Activated CD4-positive, alpha-beta T cell treated with anti-CD3 and anti-CD28 coated beads, Interleukin-2, amount 50 U/mL, for 4 hours (primary cell): Measurements from ENCODE around the gene NAV2.

Experiments
- DNase-seq, 2 experiments: peaks; one replicate each; pipeline ENCODE4 v3.0.0-alpha.2; 2020

The NAV2 gene

GRCh38 chr11:19718951-19719350 is 6.3 kb downstream of the NAV2 start:
- DNase-seq = no peak

- no peak for DNase-seq
Observed at GRCh38 chr11:19719960-19720359, 7.3 kb downstream of the NAV2 start.

GRCh38 chr11:19721176-19721575 is 8.5 kb downstream of the NAV2 start:
- no peak for DNase-seq

GRCh38 chr11:19722702-19723101 is 10.1 kb downstream of the NAV2 start:
- DNase-seq = no peak

GRCh38 chr11:19723572-19724342 is 11.1 kb downstream of the NAV2 start:
- peak in 1 of 2 experiments; percentile 29 for DNase-seq

- no peak for DNase-seq
Observed at GRCh38 chr11:19724765-19725164, 12.1 kb downstream of the NAV2 start.

DNA sequence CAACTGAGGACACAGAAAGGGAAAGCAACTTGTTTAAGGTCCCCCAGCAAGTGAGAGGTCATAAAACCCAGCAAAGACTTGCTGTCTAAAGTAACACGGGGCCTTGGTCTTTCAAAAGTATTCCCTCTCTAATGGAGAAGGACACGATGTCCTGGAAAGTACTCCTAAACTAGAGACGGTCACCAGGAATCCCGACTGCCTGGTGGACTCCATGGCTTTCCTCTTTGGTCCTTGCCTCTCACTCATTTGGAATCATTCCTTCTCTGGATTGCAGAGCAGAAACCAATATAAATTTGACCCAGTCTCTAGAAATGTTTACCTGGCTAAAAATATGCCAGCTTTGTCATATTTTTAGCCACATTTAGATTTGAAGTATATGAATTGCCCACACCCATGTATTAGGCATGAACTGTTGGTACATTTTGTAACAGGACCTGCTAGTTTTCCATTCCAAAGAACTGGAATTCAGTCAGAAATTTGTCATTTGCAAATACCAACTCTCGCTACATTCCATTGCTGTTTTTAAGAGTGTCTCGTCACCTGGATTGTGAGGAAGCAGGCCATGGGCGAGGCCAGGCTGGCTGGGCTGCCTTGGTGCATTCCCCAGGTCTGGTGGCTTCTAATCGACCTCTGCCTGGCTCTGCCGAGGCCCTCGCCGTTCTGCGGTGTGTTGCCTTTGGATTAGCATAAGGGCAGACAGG is 12.9 kb downstream of the NAV2 start:
- DNase-seq = no peak

DNA sequence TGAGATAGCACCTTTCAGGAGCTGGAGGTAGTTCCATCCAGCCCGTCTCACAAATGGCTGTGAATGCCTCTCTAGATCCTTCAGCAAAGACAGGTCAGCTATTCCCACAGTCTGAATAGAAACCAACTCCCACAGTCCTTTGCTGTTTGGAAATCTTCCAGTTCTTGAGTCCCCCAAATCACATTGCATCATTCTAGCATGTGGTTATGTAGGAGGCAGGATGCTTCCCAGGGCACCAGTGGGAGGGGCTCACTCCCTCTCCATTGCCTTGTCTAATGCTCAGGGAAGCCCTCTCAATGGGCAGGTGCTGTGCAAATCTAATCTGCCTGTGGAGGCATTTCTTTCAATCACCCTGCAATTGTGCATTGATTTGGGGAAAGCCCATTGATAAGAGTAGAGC is 14.6 kb downstream of the NAV2 start:
- DNase-seq = no peak

GRCh38 chr11:19728436-19728835 is 15.8 kb downstream of the NAV2 start:
- no peak for DNase-seq

GRCh38 chr11:19729141-19729540 is 16.5 kb downstream of the NAV2 start:
- DNase-seq = no peak

GRCh38 chr11:19730373-19730772 is 17.7 kb downstream of the NAV2 start:
- no peak for DNase-seq

DNA sequence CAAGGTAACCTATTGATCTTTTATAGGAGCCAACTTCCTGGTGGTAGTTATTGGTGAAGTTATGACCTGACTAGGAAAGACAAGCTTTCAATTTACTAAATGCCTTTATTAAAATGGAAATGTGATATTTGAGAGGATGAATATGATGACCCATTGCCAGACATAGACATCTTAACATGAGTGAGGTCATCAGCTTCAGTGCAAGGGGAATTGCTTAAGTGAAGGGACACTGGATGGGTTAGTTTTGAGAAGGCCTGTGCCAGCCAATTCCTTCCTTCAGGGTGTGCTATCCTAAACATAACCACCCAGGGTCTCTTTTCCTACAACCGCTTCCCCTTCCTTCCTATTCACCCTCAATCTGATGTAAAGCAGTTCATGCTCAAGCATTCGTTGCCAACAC is 21.5 kb downstream of the NAV2 start:
- no peak for DNase-seq

GRCh38 chr11:19735157-19735908 is 22.7 kb downstream of the NAV2 start:
- DNase-seq = no peak

DNA sequence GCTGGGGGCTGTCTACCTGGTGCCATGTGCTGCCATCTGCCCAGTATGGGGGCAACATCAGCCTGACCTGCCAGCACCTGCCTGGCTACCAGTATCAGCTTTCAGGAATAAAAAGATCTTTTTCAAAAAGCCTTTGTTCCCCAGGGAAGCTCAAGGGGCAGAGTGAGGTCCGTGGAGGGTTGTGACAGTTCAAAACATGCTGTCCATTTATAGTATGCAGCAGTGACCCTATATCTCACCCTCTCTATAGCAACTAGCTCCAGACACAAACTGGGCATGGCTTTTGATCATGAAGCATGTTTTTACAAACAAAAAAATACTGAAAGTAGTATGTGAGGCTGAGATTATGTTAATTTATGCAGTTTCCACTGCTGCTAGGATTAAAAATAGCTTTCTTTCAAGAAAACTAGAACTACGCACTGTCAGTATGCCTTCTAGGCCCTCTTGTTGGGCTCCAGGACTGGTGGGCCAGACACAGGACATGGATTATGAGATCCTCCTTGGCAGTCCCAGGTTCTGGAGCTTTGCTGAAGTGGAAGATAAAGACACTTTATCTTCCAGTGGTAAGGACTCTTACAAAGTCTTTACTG is 23.4 kb downstream of the NAV2 start:
- DNase-seq = no peak

- DNase-seq = no peak
Observed at GRCh38 chr11:19736831-19737230, 24.2 kb downstream of the NAV2 start.

DNA sequence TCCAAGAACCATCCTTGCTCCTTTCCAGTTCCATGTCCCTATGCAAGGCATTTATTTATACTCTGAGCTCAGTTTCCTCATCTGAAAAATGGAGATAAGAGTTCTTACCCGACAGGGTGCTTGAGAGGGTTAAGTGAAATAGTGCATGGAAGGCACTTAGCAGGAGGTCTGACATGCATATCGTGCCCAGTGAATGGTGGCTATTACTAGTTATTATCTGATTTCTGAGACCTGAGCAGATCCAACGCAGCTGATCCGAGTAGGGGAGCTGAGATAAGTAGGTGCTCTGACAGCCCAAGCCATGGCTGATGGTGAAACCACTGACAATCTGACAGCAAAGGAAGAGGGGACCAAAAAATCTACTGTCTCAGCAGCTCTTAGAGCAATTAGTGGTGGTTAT is 24.9 kb downstream of the NAV2 start:
- DNase-seq = no peak

DNA sequence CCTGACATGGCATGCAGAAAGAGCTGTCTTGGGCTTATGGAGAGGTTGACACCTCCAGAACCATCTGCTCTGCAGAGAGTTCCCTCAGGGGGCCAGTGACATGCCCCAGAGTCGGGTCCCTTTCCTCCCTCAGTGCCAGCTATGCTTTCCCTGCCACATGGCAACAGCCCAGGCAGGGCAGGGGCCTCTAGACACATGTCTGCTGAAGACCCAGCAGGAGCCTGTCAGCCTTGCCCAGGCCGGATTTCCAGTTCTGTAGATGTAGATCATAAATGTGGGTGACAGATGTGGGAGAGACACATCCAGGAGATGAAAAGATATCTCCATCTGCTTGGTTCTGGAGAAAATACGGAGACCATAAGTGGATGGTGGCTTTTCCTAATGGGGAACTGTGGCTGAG is 25.5 kb downstream of the NAV2 start:
- no peak for DNase-seq

DNA sequence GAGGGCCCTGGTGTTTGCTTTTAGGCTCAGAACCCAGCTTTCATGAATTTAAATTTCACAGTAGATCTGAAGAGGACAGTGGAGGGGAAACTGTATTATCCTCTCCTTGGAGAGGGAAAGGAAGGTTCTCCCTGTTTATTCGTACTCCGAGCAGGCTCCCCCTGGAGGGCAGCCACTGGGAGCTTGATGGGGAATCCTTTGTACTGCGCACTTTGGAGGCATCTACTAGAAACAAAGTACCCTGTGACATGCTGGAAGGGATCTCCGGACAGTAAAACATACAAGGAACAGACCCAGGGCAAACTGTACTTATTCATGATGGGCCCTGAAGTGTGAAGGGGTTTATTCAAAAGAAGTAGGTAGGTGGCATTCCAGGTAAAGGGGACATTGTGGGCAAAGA is 27.2 kb downstream of the NAV2 start:
- DNase-seq = no peak

GRCh38 chr11:19740586-19740985 is 27.9 kb downstream of the NAV2 start:
- DNase-seq = no peak

- peak; percentile 55 to 59 for DNase-seq
Observed at GRCh38 chr11:19742588-19743292, 30.1 kb downstream of the NAV2 start.

DNA sequence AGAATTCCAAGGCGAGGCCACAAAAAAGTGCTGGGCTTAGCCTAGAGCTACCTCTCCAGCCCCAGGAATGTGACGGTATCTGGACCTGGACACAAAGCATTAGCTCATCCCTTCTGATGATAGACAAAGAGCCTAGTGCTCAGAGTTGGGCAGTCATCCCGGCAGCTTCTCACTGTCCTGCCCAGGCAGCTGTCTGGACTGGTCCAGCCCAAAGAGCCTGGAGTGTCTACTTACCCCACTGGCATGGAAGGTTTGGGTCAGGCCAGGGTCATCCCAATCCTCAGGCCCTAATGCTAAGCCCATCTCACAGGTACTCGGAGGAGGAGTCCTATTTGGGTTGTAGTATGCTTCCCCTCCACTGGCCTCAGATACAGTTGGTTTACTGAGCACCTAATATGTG is 31.0 kb downstream of the NAV2 start:
- DNase-seq = no peak

DNA sequence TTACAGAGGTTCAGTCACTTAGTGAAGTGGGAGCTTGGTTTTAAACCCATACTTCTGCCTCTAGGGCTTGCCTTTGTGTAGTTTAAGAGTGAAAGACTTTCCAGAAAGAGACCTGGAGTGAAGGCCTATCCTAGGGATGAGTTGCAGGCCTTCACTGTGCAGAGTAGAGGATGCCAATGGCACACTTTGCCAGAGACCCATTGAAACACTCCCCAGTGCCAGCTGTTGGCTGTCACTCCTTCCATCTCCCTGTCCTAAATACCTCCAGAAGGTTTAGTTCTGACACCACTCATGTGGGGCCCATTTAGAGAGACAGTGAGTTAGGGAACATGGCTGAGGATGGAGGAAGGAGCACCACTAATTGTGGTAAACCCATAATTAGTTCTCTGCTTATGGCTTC is 31.5 kb downstream of the NAV2 start:
- DNase-seq = no peak

- DNase-seq = no peak
Observed at GRCh38 chr11:19746086-19746485, 33.4 kb downstream of the NAV2 start.
